ENCODE results near the gene SKP1.
A peak's percentile ranks its signal among the peaks of the same experiment; 100 is the strongest.

Gene SKP1

GRCh38 chr5:134127988-134128647, 48.6 kb downstream of the SKP1 start:
- no peak for TF ChIP-seq JUND (IDR thresholded peaks at IDR 0.05; ENCODE audit: low read depth)
- in situ Hi-C loops (cut with HindIII; ENCODE audit: low pct_unique_long_range_greater_than_20kb, low sequenced_read_pairs) = no loop called here
- no peak for DNase-seq (ENCODE audit: low read depth in 1 of 2, low spot score in 1 of 2)

- in situ Hi-C loops (cut with HindIII; ENCODE audit: low pct_unique_long_range_greater_than_20kb, low sequenced_read_pairs) = no loop called here
- no peak for TF ChIP-seq JUND (IDR thresholded peaks at IDR 0.05; ENCODE audit: low read depth)
- DNase-seq (ENCODE audit: low read depth in 1 of 2, low spot score in 1 of 2) = no peak
Measured at GRCh38 chr5:134127376-134127861, 49.3 kb downstream of the SKP1 start.

- in situ Hi-C loops (cut with HindIII; ENCODE audit: low pct_unique_long_range_greater_than_20kb, low sequenced_read_pairs) = no loop called here
- no peak for TF ChIP-seq JUND (IDR thresholded peaks at IDR 0.05; ENCODE audit: low read depth)
- DNase-seq (ENCODE audit: low read depth in 1 of 2, low spot score in 1 of 2) = peak in 1 of 2 experiments; percentile 30
Measured at GRCh38 chr5:134125039-134126015, 51.4 kb downstream of the SKP1 start.

GRCh38 chr5:134124289-134125038, 52.3 kb downstream of the SKP1 start:
- no peak for TF ChIP-seq JUND (IDR thresholded peaks at IDR 0.05; ENCODE audit: low read depth)
- in situ Hi-C loops (cut with HindIII; ENCODE audit: low pct_unique_long_range_greater_than_20kb, low sequenced_read_pairs) = no loop called here

DNA sequence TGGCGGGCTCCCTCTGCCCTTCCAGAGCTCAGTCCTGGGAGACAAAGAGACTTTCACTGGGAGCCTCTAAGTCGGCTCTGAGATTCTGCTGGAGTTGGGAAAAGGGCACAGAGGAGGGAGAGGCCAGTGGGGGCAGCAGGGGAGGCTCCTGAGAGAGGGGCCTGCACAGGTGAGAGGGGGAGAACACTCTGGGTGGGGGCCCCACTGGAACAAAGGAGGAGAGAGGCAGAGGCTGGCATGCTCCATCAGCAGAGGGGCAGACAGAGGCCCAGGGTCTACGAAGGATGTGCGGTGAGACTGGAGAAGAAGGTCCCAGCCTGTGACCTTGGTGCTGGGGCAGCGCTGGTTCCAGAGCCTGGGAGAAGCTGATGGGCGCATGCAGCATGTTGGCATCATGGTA, 53.4 kb downstream of the SKP1 start:
- DNase-seq (ENCODE audit: low read depth in 1 of 2, low spot score in 1 of 2) = no peak
- in situ Hi-C loops (cut with HindIII; ENCODE audit: low pct_unique_long_range_greater_than_20kb, low sequenced_read_pairs) = no loop called here
- TF ChIP-seq JUND (IDR thresholded peaks at IDR 0.05; ENCODE audit: low read depth) = no peak

More at GRCh38 chr5:134124289-134125038, 52.3 kb downstream of the SKP1 start:
- DNase-seq (ENCODE audit: low read depth in 1 of 2, low spot score in 1 of 2) = no peak

DNA sequence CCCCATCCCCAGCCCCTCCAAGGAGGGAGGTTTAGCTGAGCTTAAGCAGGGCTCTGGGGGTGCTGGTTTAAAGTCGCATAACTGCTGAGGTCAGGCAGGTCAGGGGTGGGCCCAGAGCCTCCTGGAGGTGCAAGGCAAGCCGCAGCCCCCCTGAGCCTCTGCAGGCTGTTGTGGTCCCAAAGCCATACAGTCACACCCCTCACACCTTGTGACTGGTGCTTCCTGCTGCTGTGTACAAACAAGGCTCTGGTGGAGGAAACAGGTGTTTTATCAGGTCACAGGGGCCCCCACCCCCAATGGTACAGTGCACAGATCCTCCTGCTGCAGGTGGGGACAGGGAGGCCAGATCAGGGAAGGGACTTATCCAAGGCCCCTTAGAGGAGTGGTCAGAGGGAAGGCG, 54.2 kb downstream of the SKP1 start:
- in situ Hi-C loops (cut with HindIII; ENCODE audit: low pct_unique_long_range_greater_than_20kb, low sequenced_read_pairs) = no loop called here
- no peak for TF ChIP-seq JUND (IDR thresholded peaks at IDR 0.05; ENCODE audit: low read depth)
- DNase-seq (ENCODE audit: low read depth in 1 of 2, low spot score in 1 of 2) = no peak

GRCh38 chr5:134120386-134121138, 56.2 kb downstream of the SKP1 start:
- no peak for DNase-seq (ENCODE audit: low read depth in 1 of 2, low spot score in 1 of 2)
- in situ Hi-C loops (cut with HindIII; ENCODE audit: low pct_unique_long_range_greater_than_20kb, low sequenced_read_pairs) = no loop called here
- TF ChIP-seq JUND (IDR thresholded peaks at IDR 0.05; ENCODE audit: low read depth) = no peak

DNA sequence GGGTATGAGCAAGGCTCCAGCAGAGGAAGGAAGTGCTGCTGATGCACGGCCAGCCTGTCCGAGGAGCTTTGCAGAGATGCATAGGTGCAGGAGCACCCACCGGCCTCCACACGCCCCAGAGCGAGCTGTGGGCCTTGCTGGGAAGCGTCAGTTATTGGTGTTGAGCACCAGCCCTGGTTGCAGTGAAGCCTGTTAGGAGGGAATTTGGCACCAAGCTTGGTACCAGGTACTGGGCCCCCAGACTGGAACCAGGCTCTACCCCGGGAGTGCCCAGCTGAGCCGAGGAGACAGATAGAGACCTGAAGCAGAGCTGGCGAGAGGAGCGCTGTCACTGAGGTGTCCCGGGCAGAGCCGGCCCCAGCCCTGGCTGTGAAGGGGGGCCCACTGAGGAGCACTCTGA, 57.0 kb downstream of the SKP1 start:
- in situ Hi-C loops (cut with HindIII; ENCODE audit: low pct_unique_long_range_greater_than_20kb, low sequenced_read_pairs) = no loop called here
- TF ChIP-seq JUND (IDR thresholded peaks at IDR 0.05; ENCODE audit: low read depth) = no peak
- DNase-seq (ENCODE audit: low read depth in 1 of 2, low spot score in 1 of 2) = no peak

- TF ChIP-seq JUND (IDR thresholded peaks at IDR 0.05; ENCODE audit: low read depth) = no peak
- in situ Hi-C loops (cut with HindIII; ENCODE audit: low pct_unique_long_range_greater_than_20kb, low sequenced_read_pairs) = no loop called here
- DNase-seq (ENCODE audit: low read depth in 1 of 2, low spot score in 1 of 2) = no peak
Measured at GRCh38 chr5:134118212-134118835, 58.4 kb downstream of the SKP1 start.

DNA sequence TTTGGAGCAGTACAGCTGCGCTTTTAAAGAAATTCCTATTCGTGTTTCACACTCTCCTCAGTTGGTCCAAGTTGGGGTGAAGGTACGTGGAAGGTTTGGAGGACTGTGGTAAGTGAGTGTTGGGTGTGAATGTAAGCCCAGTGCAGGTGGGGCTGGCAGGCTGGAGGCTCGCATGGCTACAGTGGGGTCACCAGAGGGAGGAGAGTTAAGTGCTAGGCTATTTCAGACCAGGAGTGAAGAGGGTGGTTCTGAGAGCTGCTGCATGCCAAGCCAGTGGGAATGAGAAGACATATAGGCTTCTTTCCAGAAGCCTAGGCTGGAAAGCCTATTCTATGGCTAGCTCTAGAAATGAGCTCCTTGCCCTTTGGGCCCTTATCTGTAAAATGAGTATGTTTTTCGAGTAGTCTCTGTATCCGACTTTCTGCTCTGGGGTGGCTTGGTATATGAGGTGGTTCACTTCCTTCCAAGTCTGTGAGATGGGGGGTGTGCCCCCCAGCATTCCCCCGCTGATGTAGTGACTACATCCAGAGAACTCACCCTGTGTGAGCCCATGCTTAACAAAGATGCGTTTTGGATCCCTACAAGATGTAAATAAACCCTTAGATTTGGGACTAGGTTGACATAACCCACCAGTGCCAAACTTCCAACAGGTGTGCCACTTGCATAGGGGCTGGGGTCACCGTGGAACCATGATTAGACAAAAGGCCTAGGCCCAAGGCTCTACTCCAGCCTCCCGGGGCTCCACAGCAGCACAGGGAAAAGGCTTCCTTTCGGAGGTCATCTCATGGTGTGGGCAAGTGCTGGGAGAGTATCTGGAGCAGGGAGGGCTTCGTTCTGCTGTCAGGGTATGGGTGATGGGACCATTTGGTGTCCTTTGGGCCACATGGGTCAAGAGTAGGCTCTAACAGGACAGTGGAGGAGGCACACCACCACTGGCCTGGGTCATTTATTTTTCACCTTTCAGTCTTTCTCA, 59.7 kb downstream of the SKP1 start:
- TF ChIP-seq JUND (IDR thresholded peaks at IDR 0.05; ENCODE audit: low read depth) = no peak
- in situ Hi-C loops (cut with HindIII; ENCODE audit: low pct_unique_long_range_greater_than_20kb, low sequenced_read_pairs) = no loop called here
- DNase-seq (ENCODE audit: low read depth in 1 of 2, low spot score in 1 of 2) = no peak

Data from T47D (cell line).